BLaER1 (cell line): ENCODE data around the gene CDIP1.
"Not testable (repeated sequence)": the region's sequence is repeated elsewhere in the genome, so short reads cannot be mapped to it uniquely, and the experiment has no call there.

Experiments
- H3K27ac ChIP-seq: shearing (Covaris generic); formaldehyde crosslinking; 2 replicates; pipeline ENCODE4 v1.8.1; 2022
- H3K27me3 ChIP-seq: shearing (Covaris generic); formaldehyde crosslinking; 2 replicates; pipeline ENCODE4 v1.8.1; 2022
- H3K36me3 ChIP-seq: shearing (Covaris generic); formaldehyde crosslinking; 2 replicates; pipeline ENCODE4 v1.8.1; 2022
- H3K4me1 ChIP-seq: shearing (Covaris generic); formaldehyde crosslinking; 2 replicates; pipeline ENCODE4 v1.8.1; 2022
- H3K4me2 ChIP-seq: shearing (Covaris generic); formaldehyde crosslinking; 2 replicates; pipeline ENCODE4 v1.8.1; 2022
- H3K4me3 ChIP-seq: shearing (Covaris generic); formaldehyde crosslinking; 2 replicates; pipeline ENCODE4 v1.8.1; 2022
- H3K9ac ChIP-seq: shearing (Covaris generic); formaldehyde crosslinking; 2 replicates; pipeline ENCODE4 v1.8.1; 2022
- H3K9me3 ChIP-seq: shearing (Covaris generic); formaldehyde crosslinking; 2 replicates; pipeline ENCODE4 v1.8.1; 2022
- H4K20me1 ChIP-seq: shearing (Covaris generic); formaldehyde crosslinking; 2 replicates; pipeline ENCODE4 v1.8.1; 2022
- Cebpa-rat ChIP-seq: shearing (Covaris generic); IDR thresholded peaks from 2 replicates; pipeline ENCODE4 v1.8.1; 2022

The CDIP1 gene

GRCh38 chr16:4538350-4539235 lies at the start of gene CDIP1:
TSS of gene CDIP1 (minus strand) at chr16:4538773. CDS start at chr16:4514130, 24,643 bp downstream.
- Histone ChIP-seq H3K27ac (peak within 1 kb of the TSS; percentile 86), H4K20me1 (peaks cover 19% of the 10 kb centered on the region; the same call in 1 of the 2 replicates), H3K4me2 (peak within 1 kb of the TSS; percentile 99), H3K9ac (peak within 1 kb of the TSS; percentile 88), H3K36me3 (peaks cover 4% of the 10 kb centered on the region; the same call in 1 of the 2 replicates), H3K27me3 (no peaks in the 10 kb centered on the region), H3K4me3 (peak within 1 kb of the TSS; percentile 85), H3K9me3 (peaks cover 16% of the 10 kb centered on the region), H3K4me1 (peaks cover 28% of the 10 kb centered on the region)
- no peak for TF ChIP-seq Cebpa-rat

GRCh38 chr16:4586291-4586690 lies 47.7 kb upstream of the CDIP1 start:
- H3K27ac ChIP-seq: no peak overlapping the region
- H3K4me3 ChIP-seq: no peak overlapping the region
- no peaks in the 10 kb centered on the region for H3K27me3 ChIP-seq
- H3K9me3 ChIP-seq: peaks cover 4% of the 10 kb centered on the region
- no peaks in the 10 kb centered on the region for H3K36me3 ChIP-seq
- TF ChIP-seq Cebpa-rat: no peak
- no peak overlapping the region for H3K9ac ChIP-seq
- H4K20me1 ChIP-seq: no peaks in the 10 kb centered on the region
- peaks cover under 1% of the 10 kb centered on the region for H3K4me1 ChIP-seq
- no peak overlapping the region for H3K4me2 ChIP-seq

GRCh38 chr16:4583906-4584305 lies 45.3 kb upstream of the CDIP1 start:
- H3K9me3 ChIP-seq: peaks cover 4% of the 10 kb centered on the region
- H3K4me2 ChIP-seq: no peak overlapping the region
- H3K27me3 ChIP-seq: no peaks in the 10 kb centered on the region
- H3K9ac ChIP-seq: no peak overlapping the region
- no peak overlapping the region for H3K27ac ChIP-seq
- TF ChIP-seq Cebpa-rat: no peak
- no peaks in the 10 kb centered on the region for H3K4me1 ChIP-seq
- no peaks in the 10 kb centered on the region for H3K36me3 ChIP-seq
- H3K4me3 ChIP-seq: no peak overlapping the region
- no peaks in the 10 kb centered on the region for H4K20me1 ChIP-seq

- H3K9me3 ChIP-seq: no peaks in the 10 kb centered on the region
- no peak overlapping the region for H3K4me2 ChIP-seq
- H3K36me3 ChIP-seq: no peaks in the 10 kb centered on the region
- no peak overlapping the region for H3K4me3 ChIP-seq
- TF ChIP-seq Cebpa-rat: no peak
- peaks cover 6% of the 10 kb centered on the region for H3K4me1 ChIP-seq
- no peak overlapping the region for H3K9ac ChIP-seq
- no peaks in the 10 kb centered on the region for H3K27me3 ChIP-seq
- no peak overlapping the region for H3K27ac ChIP-seq
- no peaks in the 10 kb centered on the region for H4K20me1 ChIP-seq
Observed at GRCh38 chr16:4580250-4580649, 41.7 kb upstream of the CDIP1 start.

GRCh38 chr16:4578961-4579530 lies 40.5 kb upstream of the CDIP1 start:
- no peak for TF ChIP-seq Cebpa-rat
- H3K27ac ChIP-seq: no peak overlapping the region
- H3K4me2 ChIP-seq: no peak overlapping the region
- H3K9me3 ChIP-seq: no peaks in the 10 kb centered on the region
- H3K27me3 ChIP-seq: no peaks in the 10 kb centered on the region
- H3K36me3 ChIP-seq: no peaks in the 10 kb centered on the region
- no peaks in the 10 kb centered on the region for H4K20me1 ChIP-seq
- H3K9ac ChIP-seq: no peak overlapping the region
- H3K4me1 ChIP-seq: peaks cover 18% of the 10 kb centered on the region
- no peak overlapping the region for H3K4me3 ChIP-seq

GRCh38 chr16:4576008-4576407 lies 37.4 kb upstream of the CDIP1 start:
- H3K4me2 ChIP-seq: no peak overlapping the region; the same call in 1 of the 2 replicates
- no peaks in the 10 kb centered on the region for H3K9me3 ChIP-seq
- H3K36me3 ChIP-seq: no peaks in the 10 kb centered on the region
- H4K20me1 ChIP-seq: no peaks in the 10 kb centered on the region
- H3K4me3 ChIP-seq: no peak overlapping the region
- H3K9ac ChIP-seq: no peak overlapping the region
- TF ChIP-seq Cebpa-rat: no peak
- no peaks in the 10 kb centered on the region for H3K27me3 ChIP-seq
- H3K4me1 ChIP-seq: peaks cover 36% of the 10 kb centered on the region
- H3K27ac ChIP-seq: 0 out of 2 replicates have a peak overlapping the region, but pooled peaks have one; percentile 37

GRCh38 chr16:4574919-4575705 lies 36.5 kb upstream of the CDIP1 start:
- Histone ChIP-seq H3K9me3 (no peaks in the 10 kb centered on the region), H3K27ac (peak overlapping the region; percentile 37; the same call in 1 of the 2 replicates), H3K4me2 (peak overlapping the region; percentile 84), H4K20me1 (no peaks in the 10 kb centered on the region), H3K27me3 (no peaks in the 10 kb centered on the region), H3K9ac (no peak overlapping the region), H3K4me3 (no peak overlapping the region), H3K36me3 (no peaks in the 10 kb centered on the region), H3K4me1 (peaks cover 36% of the 10 kb centered on the region)
- TF ChIP-seq Cebpa-rat: no peak

- H3K36me3 ChIP-seq, H3K4me3 ChIP-seq, H3K9me3 ChIP-seq, H3K4me2 ChIP-seq, H3K27me3 ChIP-seq, H3K9ac ChIP-seq, H4K20me1 ChIP-seq: not testable (repeated sequence)
- peaks cover 36% of the 10 kb centered on the region for H3K4me1 ChIP-seq
- H3K27ac ChIP-seq: peak overlapping the region; percentile 30; the same call in 1 of the 2 replicates
Observed at GRCh38 chr16:4573926-4574325, 35.4 kb upstream of the CDIP1 start.

GRCh38 chr16:4572715-4573114 lies 34.1 kb upstream of the CDIP1 start:
- Histone ChIP-seq H3K4me3 (no peak overlapping the region), H3K4me2 (peak overlapping the region; percentile 34), H3K4me1 (peaks cover 36% of the 10 kb centered on the region), H3K36me3 (no peaks in the 10 kb centered on the region), H3K27ac (no peak overlapping the region), H4K20me1 (no peaks in the 10 kb centered on the region), H3K9ac (no peak overlapping the region), H3K9me3 (no peaks in the 10 kb centered on the region), H3K27me3 (no peaks in the 10 kb centered on the region)
- no peak for TF ChIP-seq Cebpa-rat
